Panc1 (cell line): Measurements from ENCODE around the gene PDP2. TPM values are rescaled to one million over a fixed set of nuclear protein-coding genes. Genes with fewer than 3 reads are reported as not detected.

Source experiments
- ATAC-seq: fragments of 200-7000 bp; cut with Tn5 transposase; 2 replicates; pipeline ENCODE4 v1.9.1; 2020; ENCODE audit warnings: mild to moderate bottlenecking, moderate library complexity
- BruUV-seq: library from RNA; stranded (reverse); fragments of 400-500 nt; replicated peaks from 2 replicates; lab custom pipeline; 2021; lab: Mats Ljungman, UMichigan
- CTCF ChIA-PET: fragments of 300-600 bp; sonication (Branson Sonifier 250); formaldehyde crosslinking; loops from one replicate; lab custom pipeline; 2022; ENCODE audit warnings: antibody characterized with exemption; lab: Charles Lee
- POLR2A ChIA-PET: fragments of 300-600 bp; sonication (Branson Sonifier 250); formaldehyde crosslinking; loops from one replicate; lab custom pipeline; 2022; ENCODE audit warnings: antibody characterized with exemption; lab: Charles Lee
- DNase-seq: peaks from one replicate; pipeline ENCODE4 v3.0.0-alpha.2; 2010; ENCODE audit warnings: low read depth, low spot score
- H3K27ac ChIP-seq: 2 replicates; pipeline ENCODE4 v1.5.1; 2011; ENCODE audit warnings: mild to moderate bottlenecking, low read length, inconsistent platforms
- H3K27me3 ChIP-seq: fragments of 200-500 bp; sonication (Bioruptor generic); 2 replicates; pipeline ENCODE4 v1.6.0; 2014; ENCODE audit warnings: low read length, inconsistent platforms; ENCODE audit not compliant: control insufficient read depth, insufficient read depth
- H3K36me3 ChIP-seq: fragments of 200-500 bp; sonication (Bioruptor generic); 2 replicates; pipeline ENCODE4 v1.5.1; 2014; ENCODE audit warnings: inconsistent platforms, mild to moderate bottlenecking, low read length, moderate library complexity; ENCODE audit not compliant: control insufficient read depth, insufficient read depth
- H3K4me1 ChIP-seq: 2 replicates; pipeline ENCODE4 v1.5.1; 2011; ENCODE audit warnings: inconsistent platforms, mild to moderate bottlenecking, low read length, moderate library complexity; ENCODE audit not compliant: control insufficient read depth, insufficient read depth
- H3K4me3 ChIP-seq, 2 experiments: 2 replicates each; pipeline ENCODE4 v1.5.1; 2011 to 2012; ENCODE audit warnings: low read depth in 2 of 2, low read length in 2 of 2, mild to moderate bottlenecking in 2 of 2, inconsistent platforms in 1 of 2, moderate library complexity in 1 of 2
- H3K9me3 ChIP-seq: fragments of 200-500 bp; sonication (Bioruptor generic); 2 replicates; pipeline ENCODE4 v1.5.1; 2014; ENCODE audit warnings: low read depth, mild to moderate bottlenecking, inconsistent platforms, low read length, moderate library complexity; ENCODE audit not compliant: control insufficient read depth, insufficient read depth
- POLR2AphosphoS5 ChIP-seq: IDR thresholded peaks from 2 replicates; pipeline ENCODE4 v1.6.1; 2012; ENCODE audit warnings: mild to moderate bottlenecking, low read depth, low read length, moderate library complexity
- SIN3A ChIP-seq: IDR thresholded peaks from 2 replicates; pipeline ENCODE4 v1.6.1; 2012; ENCODE audit warnings: low read depth, mild to moderate bottlenecking, low read length, moderate library complexity, borderline replicate concordance; ENCODE audit not compliant: insufficient read depth
- TCF7L2 ChIP-seq: IDR thresholded peaks from 2 replicates; pipeline ENCODE4 v1.6.1; 2011; ENCODE audit warnings: mild to moderate bottlenecking, low read depth, low read length, inconsistent platforms
- in situ Hi-C: cut with HindIII; loops from 2 replicates; pipeline ENCODE4 v1.10.0; 2016; ENCODE audit warnings: low sequenced_read_pairs, low pct_unique_long_range_greater_than_20kb
- intact Hi-C: fragments of 100-400 bp; cut with micrococcal nuclease; formaldehyde crosslinking; loops from one replicate; pipeline ENCODE4 v1.10.0; 2022; ENCODE audit not compliant: unreplicated experiment
- total RNA-seq: library from RNA; stranded (reverse); gene quantifications from one replicate; pipeline ENCODE4 v1.2.1, GENCODE V29; 2021; ENCODE audit not compliant: unreplicated experiment
- TF ChIP-seq, protein P1 (sequence below), 2 experiments: IDR thresholded peaks; 2 replicates each; pipeline ENCODE4 v1.6.1; 2011 to 2012; ENCODE audit warnings: low read depth in 2 of 2, control low read depth in 1 of 2, low read length in 1 of 2, mild to moderate bottlenecking in 1 of 2, moderate library complexity in 1 of 2; ENCODE audit not compliant: insufficient read depth in 1 of 2
- TF ChIP-seq, protein P2 (sequence below): fragments of 450-650 bp; IDR thresholded peaks from 2 replicates; pipeline ENCODE4 v1.5.1; 2017; ENCODE audit warnings: mild to moderate bottlenecking

Gene PDP2
- total RNA-seq, 1 experiment from 2014 or later = 15.9 TPM

DNA sequence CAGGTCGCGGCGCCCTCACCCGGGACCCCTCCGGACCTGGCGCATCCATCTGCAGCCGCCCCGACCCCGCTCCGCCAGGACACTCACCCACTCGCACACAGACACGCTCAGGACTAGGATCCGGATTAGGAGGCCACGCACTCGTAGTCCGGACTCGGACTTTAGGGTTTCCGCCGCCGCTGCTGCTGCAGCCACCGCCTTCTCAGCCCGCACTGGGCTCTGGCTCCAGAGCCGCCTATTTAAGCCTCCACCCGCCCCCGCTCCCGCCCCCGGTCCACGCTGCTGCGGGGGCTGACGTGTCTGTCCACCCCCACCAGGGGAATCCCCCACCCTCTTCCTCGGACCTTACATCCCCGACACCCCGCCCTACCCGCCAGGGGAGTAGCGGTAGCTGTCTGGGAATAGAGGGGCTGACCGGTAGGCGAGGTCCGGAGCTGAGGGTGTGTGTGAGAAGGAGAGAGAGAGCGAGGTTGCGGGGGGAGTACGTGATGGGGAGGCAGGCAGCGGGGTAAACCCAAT, 45.1 kb downstream of the PDP2 start, which contains the start of gene RRAD:
Gene RRAD, minus strand, starts transcription at position 214 of the 519 bp plus-strand sequence. CDS start 356 bp downstream, outside the sequence.
- no TSS peak for BruUV-seq
- Histone ChIP-seq H3K36me3 (no peaks in the 10 kb centered on the region), H3K4me1 (peaks cover 6% of the 10 kb centered on the region; the same call in 1 of the 2 replicates), H3K4me3 (peak within 1 kb of the TSS; percentile 37 to 46), H3K27me3 (no peaks in the 10 kb centered on the region), H3K9me3 (no peaks in the 10 kb centered on the region), H3K27ac (no peak within 1 kb of the TSS)
- ChIA-PET POLR2A (no interaction called here), CTCF (no interaction called here)
- DNase-seq = no peak
- in situ Hi-C loops = no loop called here
- peak; percentile 35 for ATAC-seq
- TF ChIP-seq TCF7L2 (no peak), SIN3A (no peak), POLR2AphosphoS5 (no peak)
- TF ChIP-seq, protein P1, sequence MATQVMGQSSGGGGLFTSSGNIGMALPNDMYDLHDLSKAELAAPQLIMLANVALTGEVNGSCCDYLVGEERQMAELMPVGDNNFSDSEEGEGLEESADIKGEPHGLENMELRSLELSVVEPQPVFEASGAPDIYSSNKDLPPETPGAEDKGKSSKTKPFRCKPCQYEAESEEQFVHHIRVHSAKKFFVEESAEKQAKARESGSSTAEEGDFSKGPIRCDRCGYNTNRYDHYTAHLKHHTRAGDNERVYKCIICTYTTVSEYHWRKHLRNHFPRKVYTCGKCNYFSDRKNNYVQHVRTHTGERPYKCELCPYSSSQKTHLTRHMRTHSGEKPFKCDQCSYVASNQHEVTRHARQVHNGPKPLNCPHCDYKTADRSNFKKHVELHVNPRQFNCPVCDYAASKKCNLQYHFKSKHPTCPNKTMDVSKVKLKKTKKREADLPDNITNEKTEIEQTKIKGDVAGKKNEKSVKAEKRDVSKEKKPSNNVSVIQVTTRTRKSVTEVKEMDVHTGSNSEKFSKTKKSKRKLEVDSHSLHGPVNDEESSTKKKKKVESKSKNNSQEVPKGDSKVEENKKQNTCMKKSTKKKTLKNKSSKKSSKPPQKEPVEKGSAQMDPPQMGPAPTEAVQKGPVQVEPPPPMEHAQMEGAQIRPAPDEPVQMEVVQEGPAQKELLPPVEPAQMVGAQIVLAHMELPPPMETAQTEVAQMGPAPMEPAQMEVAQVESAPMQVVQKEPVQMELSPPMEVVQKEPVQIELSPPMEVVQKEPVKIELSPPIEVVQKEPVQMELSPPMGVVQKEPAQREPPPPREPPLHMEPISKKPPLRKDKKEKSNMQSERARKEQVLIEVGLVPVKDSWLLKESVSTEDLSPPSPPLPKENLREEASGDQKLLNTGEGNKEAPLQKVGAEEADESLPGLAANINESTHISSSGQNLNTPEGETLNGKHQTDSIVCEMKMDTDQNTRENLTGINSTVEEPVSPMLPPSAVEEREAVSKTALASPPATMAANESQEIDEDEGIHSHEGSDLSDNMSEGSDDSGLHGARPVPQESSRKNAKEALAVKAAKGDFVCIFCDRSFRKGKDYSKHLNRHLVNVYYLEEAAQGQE (IDR thresholded peaks at IDR 0.05; ENCODE audit: insufficient read depth in 1 of 2, low read depth in 2 of 2, low read length in 1 of 2) = no peak
- TF ChIP-seq, protein P2, sequence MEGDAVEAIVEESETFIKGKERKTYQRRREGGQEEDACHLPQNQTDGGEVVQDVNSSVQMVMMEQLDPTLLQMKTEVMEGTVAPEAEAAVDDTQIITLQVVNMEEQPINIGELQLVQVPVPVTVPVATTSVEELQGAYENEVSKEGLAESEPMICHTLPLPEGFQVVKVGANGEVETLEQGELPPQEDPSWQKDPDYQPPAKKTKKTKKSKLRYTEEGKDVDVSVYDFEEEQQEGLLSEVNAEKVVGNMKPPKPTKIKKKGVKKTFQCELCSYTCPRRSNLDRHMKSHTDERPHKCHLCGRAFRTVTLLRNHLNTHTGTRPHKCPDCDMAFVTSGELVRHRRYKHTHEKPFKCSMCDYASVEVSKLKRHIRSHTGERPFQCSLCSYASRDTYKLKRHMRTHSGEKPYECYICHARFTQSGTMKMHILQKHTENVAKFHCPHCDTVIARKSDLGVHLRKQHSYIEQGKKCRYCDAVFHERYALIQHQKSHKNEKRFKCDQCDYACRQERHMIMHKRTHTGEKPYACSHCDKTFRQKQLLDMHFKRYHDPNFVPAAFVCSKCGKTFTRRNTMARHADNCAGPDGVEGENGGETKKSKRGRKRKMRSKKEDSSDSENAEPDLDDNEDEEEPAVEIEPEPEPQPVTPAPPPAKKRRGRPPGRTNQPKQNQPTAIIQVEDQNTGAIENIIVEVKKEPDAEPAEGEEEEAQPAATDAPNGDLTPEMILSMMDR = no peak
- intact Hi-C loops = no loop called here

DNA sequence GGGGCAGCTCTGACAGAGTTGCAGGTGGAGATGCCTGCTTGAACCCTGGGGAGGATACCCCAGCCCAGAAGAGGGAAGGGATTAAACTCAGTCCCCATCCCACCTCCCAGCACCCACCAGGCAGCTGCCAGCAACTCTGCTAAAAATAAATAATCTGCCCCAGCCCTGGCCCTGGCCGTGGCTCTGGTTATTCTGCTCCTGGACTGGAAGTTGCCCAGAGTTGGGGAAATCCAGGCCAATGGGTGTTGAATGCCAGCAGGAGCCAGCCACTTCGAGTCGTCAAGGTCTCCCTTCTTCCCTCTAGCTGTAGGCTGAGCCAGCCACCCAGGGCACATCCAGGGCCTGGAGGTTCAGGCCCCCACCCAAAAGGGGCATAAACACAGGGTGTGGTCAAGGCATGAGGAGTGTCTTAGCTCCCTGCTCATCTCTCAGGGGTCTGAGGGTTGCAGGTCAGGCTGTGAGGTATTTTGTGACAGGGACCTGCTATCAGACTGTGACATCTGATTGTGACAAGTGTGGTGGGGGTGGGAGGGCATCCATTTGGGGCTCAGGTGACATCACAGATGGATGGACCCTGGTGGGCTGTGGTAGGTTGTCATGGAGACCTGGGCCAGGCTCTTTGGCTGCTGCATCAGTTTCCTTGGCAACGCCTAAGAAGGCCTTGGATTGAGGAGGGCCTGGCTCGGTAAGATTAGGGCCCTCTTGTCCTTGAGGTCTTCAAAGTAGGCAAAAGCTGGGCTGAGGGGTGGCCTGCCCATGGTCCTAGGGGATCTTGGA, 46.0 kb downstream of the PDP2 start:
- CTCF ChIA-PET = interaction anchor here (0.6 to 0.7 kb wide), 2 partner anchors 22 to 189 kb away, joined by 3 to 4 read pairs; no protein-coding TSS in a partner anchor
- no peaks in the 10 kb centered on the region for H3K27me3 ChIP-seq
- H3K4me1 ChIP-seq = peaks cover 6% of the 10 kb centered on the region; the same call in 1 of the 2 replicates
- H3K9me3 ChIP-seq = no peaks in the 10 kb centered on the region
- H3K4me3 ChIP-seq = no peak overlapping the region
- DNase-seq (no peak), ATAC-seq (no peak)
- no TSS peak for BruUV-seq
- intact Hi-C loops = no loop called here
- H3K27ac ChIP-seq = no peak overlapping the region
- POLR2A ChIA-PET = no interaction called here
- TF ChIP-seq, protein P1 (IDR thresholded peaks at IDR 0.05; ENCODE audit: insufficient read depth in 1 of 2, low read depth in 2 of 2, low read length in 1 of 2) = no peak
- TF ChIP-seq POLR2AphosphoS5 (no peak), SIN3A (no peak), TCF7L2 (no peak)
- TF ChIP-seq, protein P2 = no peak
- in situ Hi-C loops = no loop called here
- H3K36me3 ChIP-seq = no peaks in the 10 kb centered on the region
